Measurements from ENCODE around the gene WASF3.

Gene WASF3

GRCh38 chr13:26544707-26545106 lies 12.8 kb upstream of the WASF3 start:
- H3K36me3 ChIP-seq = no peaks in the 10 kb centered on the region
- no peak overlapping the region for H3K27ac ChIP-seq
- H3K27me3 ChIP-seq = peaks cover 24% of the 10 kb centered on the region
- no peaks in the 10 kb centered on the region for H3K9me3 ChIP-seq
- H3K4me3 ChIP-seq (ENCODE audit: low read depth in 1 of 2, low read length in 1 of 2) = no peak overlapping the region
- H3K4me1 ChIP-seq (ENCODE audit: control insufficient read depth in 1 of 2, insufficient read depth in 1 of 2, low read depth in 1 of 2, low read length in 1 of 2) = no peaks in the 10 kb centered on the region
- TF ChIP-seq CTCF (IDR thresholded peaks at IDR 0.05) = no peak

GRCh38 chr13:26548205-26548765 lies 9.2 kb upstream of the WASF3 start:
- no peak for TF ChIP-seq CTCF (IDR thresholded peaks at IDR 0.05)
- no peaks in the 10 kb centered on the region for H3K36me3 ChIP-seq

GRCh38 chr13:26549713-26550112 lies 7.8 kb upstream of the WASF3 start:
- Histone ChIP-seq H3K9me3 (no peaks in the 10 kb centered on the region), H3K4me3 (ENCODE audit: low read depth in 1 of 2, low read length in 1 of 2) (no peak overlapping the region), H3K27me3 (peaks cover 35% of the 10 kb centered on the region), H3K27ac (no peak overlapping the region), H3K36me3 (no peaks in the 10 kb centered on the region), H3K4me1 (ENCODE audit: control insufficient read depth in 1 of 2, insufficient read depth in 1 of 2, low read depth in 1 of 2, low read length in 1 of 2) (no peaks in the 10 kb centered on the region)
- TF ChIP-seq CTCF (IDR thresholded peaks at IDR 0.05) = no peak

More at GRCh38 chr13:26548205-26548765, 9.2 kb upstream of the WASF3 start:
- Histone ChIP-seq H3K4me1 (ENCODE audit: control insufficient read depth in 1 of 2, insufficient read depth in 1 of 2, low read depth in 1 of 2, low read length in 1 of 2) (no peaks in the 10 kb centered on the region), H3K27me3 (peaks cover 39% of the 10 kb centered on the region), H3K9me3 (no peaks in the 10 kb centered on the region), H3K27ac (no peak overlapping the region), H3K4me3 (ENCODE audit: low read depth in 1 of 2, low read length in 1 of 2) (no peak overlapping the region)

- Histone ChIP-seq H3K27ac (no peak overlapping the region), H3K27me3 (peaks cover 50% of the 10 kb centered on the region), H3K4me1 (ENCODE audit: control insufficient read depth in 1 of 2, insufficient read depth in 1 of 2, low read depth in 1 of 2, low read length in 1 of 2) (no peaks in the 10 kb centered on the region), H3K36me3 (no peaks in the 10 kb centered on the region), H3K9me3 (no peaks in the 10 kb centered on the region), H3K4me3 (ENCODE audit: low read depth in 1 of 2, low read length in 1 of 2) (no peak overlapping the region)
- TF ChIP-seq CTCF (IDR thresholded peaks at IDR 0.05) = no peak
These were observed 6.1 kb upstream of the WASF3 start for GRCh38 chr13:26551255-26551860.

- no peaks in the 10 kb centered on the region for H3K36me3 ChIP-seq
- H3K27me3 ChIP-seq = peaks cover 75% of the 10 kb centered on the region
- H3K27ac ChIP-seq = no peak overlapping the region
- no peak overlapping the region for H3K4me3 ChIP-seq (ENCODE audit: low read depth in 1 of 2, low read length in 1 of 2)
- peaks cover 0 to 5% of the 10 kb centered on the region in 2 experiments for H3K4me1 ChIP-seq (ENCODE audit: control insufficient read depth in 1 of 2, insufficient read depth in 1 of 2, low read depth in 1 of 2, low read length in 1 of 2)
- H3K9me3 ChIP-seq = no peaks in the 10 kb centered on the region
- no peak for TF ChIP-seq CTCF (IDR thresholded peaks at IDR 0.05)
These were observed 2.1 kb upstream of the WASF3 start for GRCh38 chr13:26555413-26555812.
